OCI-LY7 (cell line): Measurements from ENCODE around the gene WIPF3.

ENCODE experiments used
- CTCF ChIP-seq: fragments of 200-600 bp; sonication (generic); conservative IDR thresholded peaks from 2 replicates; pipeline ENCODE4 v1.5.1; 2014; ENCODE audit warnings: mild to moderate bottlenecking, antibody characterized with exemption, low read length, moderate library complexity, mixed read lengths
- EZH2phosphoT487 ChIP-seq: fragments of 200-600 bp; sonication (generic); IDR thresholded peaks from 2 replicates; pipeline ENCODE4 v1.6.1; 2018; ENCODE audit warnings: low read depth, borderline replicate concordance, mild to moderate bottlenecking, mixed run types, antibody characterized with exemption, low read length, moderate library complexity, mixed read lengths

GRCh38 chr7:29878081-29878688, 71.9 kb downstream of the WIPF3 start:
- TF ChIP-seq CTCF (peak; percentile 91), EZH2phosphoT487 (no peak)
